ENCODE data around the gene L3MBTL3.

The L3MBTL3 gene

DNA sequence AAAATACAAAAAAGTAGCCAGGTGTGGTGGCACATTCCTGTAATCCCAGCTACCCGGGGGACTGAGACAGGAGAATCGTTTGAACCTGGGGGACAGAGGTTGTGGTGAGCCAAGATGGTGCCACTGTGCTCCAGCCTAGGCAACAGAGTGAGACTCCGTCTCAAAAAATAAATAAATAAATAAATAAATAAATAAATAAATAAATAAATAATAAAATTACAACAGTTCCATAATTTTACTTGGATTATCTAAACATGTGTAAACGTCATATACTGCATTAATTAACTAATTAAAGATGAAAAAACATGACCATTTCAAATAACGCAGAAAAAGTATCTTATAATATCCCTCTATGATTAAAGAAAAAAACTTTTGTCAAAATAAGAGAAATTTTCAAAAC lies 138.5 kb downstream of the L3MBTL3 start:
- no peak overlapping the region for H3K4me3 ChIP-seq (ENCODE audit: insufficient read depth, low read length, poor library complexity, severe bottlenecking)
- no peaks in the 10 kb centered on the region for H3K79me2 ChIP-seq (ENCODE audit: insufficient read depth, low read length)
- TF ChIP-seq, protein P1, sequence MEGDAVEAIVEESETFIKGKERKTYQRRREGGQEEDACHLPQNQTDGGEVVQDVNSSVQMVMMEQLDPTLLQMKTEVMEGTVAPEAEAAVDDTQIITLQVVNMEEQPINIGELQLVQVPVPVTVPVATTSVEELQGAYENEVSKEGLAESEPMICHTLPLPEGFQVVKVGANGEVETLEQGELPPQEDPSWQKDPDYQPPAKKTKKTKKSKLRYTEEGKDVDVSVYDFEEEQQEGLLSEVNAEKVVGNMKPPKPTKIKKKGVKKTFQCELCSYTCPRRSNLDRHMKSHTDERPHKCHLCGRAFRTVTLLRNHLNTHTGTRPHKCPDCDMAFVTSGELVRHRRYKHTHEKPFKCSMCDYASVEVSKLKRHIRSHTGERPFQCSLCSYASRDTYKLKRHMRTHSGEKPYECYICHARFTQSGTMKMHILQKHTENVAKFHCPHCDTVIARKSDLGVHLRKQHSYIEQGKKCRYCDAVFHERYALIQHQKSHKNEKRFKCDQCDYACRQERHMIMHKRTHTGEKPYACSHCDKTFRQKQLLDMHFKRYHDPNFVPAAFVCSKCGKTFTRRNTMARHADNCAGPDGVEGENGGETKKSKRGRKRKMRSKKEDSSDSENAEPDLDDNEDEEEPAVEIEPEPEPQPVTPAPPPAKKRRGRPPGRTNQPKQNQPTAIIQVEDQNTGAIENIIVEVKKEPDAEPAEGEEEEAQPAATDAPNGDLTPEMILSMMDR (IDR thresholded peaks at IDR 0.05; ENCODE audit: insufficient read depth, low read length, poor library complexity, severe bottlenecking), result no peak
- no peak for TF ChIP-seq EZH2phosphoT487 (conservative IDR thresholded peaks at IDR 0.05; ENCODE audit: low read length)
- no peaks in the 10 kb centered on the region for H3K36me3 ChIP-seq (ENCODE audit: low read length)
- no peak overlapping the region for H3K9ac ChIP-seq (ENCODE audit: low read length)
- no peaks in the 10 kb centered on the region for H3K27me3 ChIP-seq (ENCODE audit: low read length)
- no peak overlapping the region for H2AFZ ChIP-seq (ENCODE audit: low read depth, low read length, severe bottlenecking)
- H3K9me3 ChIP-seq (ENCODE audit: insufficient read depth, low read length), result no peaks in the 10 kb centered on the region
- no peak overlapping the region for H3K4me2 ChIP-seq (ENCODE audit: low read depth, low read length, poor library complexity, severe bottlenecking)
- no peaks in the 10 kb centered on the region for H4K20me1 ChIP-seq (ENCODE audit: low read depth, low read length)
- no peaks in the 10 kb centered on the region for H3K9me2 ChIP-seq (replicated peaks; ENCODE audit: insufficient read depth, low read length)
- no peaks in the 10 kb centered on the region for H3F3A ChIP-seq (ENCODE audit: insufficient read depth)
- no peak overlapping the region for H3K27ac ChIP-seq (ENCODE audit: low read depth, low read length)

DNA sequence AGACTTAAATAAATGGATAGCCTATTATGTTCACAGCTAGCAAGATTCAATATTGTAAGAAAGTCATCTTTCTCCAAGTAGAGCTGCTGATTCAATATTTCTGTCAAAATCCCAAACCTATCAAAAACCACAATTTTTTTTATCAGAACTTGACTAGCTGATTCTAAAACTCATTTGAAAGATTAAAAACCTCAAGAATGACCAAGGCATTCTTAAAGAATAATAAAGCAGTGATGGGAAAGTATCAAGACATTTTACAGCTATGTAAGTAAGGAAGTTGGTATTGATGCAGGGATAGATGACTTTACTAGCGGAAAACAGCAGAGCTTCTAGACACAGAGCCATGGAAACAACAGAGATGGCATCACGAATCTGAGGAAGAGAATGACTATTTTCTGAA lies 139.7 kb downstream of the L3MBTL3 start:
- no peak overlapping the region for H3K4me3 ChIP-seq (ENCODE audit: insufficient read depth, low read length, poor library complexity, severe bottlenecking)
- no peaks in the 10 kb centered on the region for H3K27me3 ChIP-seq (ENCODE audit: low read length)
- TF ChIP-seq EZH2phosphoT487 (conservative IDR thresholded peaks at IDR 0.05; ENCODE audit: low read length), result no peak
- TF ChIP-seq, protein P1 (IDR thresholded peaks at IDR 0.05; ENCODE audit: insufficient read depth, low read length, poor library complexity, severe bottlenecking), result no peak
- no peak overlapping the region for H3K9ac ChIP-seq (ENCODE audit: low read length)
- no peaks in the 10 kb centered on the region for H3K79me2 ChIP-seq (ENCODE audit: insufficient read depth, low read length)
- H3K9me3 ChIP-seq (ENCODE audit: insufficient read depth, low read length), result no peaks in the 10 kb centered on the region
- H2AFZ ChIP-seq (ENCODE audit: low read depth, low read length, severe bottlenecking), result no peak overlapping the region
- no peak overlapping the region for H3K27ac ChIP-seq (ENCODE audit: low read depth, low read length)
- H3K36me3 ChIP-seq (ENCODE audit: low read length), result no peaks in the 10 kb centered on the region
- no peak overlapping the region for H3K4me2 ChIP-seq (ENCODE audit: low read depth, low read length, poor library complexity, severe bottlenecking)
- H4K20me1 ChIP-seq (ENCODE audit: low read depth, low read length), result no peaks in the 10 kb centered on the region
- H3K9me2 ChIP-seq (replicated peaks; ENCODE audit: insufficient read depth, low read length), result no peaks in the 10 kb centered on the region
- no peaks in the 10 kb centered on the region for H3F3A ChIP-seq (ENCODE audit: insufficient read depth)

DNA sequence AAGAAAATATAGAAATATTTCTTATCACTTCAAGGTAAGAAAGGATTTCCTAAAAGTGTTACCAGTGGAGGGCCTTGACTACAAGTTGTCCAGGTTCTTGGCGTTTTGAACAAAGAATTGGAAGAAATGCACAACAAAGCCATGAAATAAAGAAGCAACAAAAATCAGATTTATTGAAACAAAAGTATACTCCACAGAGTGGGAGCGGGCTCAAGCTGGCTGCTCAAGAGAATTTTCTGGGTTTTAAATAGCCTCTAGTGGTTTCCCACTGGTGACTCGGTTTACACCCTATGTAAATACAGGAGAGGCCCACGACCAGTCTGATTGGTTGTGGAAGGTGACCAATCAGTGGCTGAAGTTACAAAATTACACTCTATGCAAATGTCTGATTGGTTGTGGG lies 140.2 kb downstream of the L3MBTL3 start:
- H3K79me2 ChIP-seq (ENCODE audit: insufficient read depth, low read length), result no peaks in the 10 kb centered on the region
- no peaks in the 10 kb centered on the region for H3K9me3 ChIP-seq (ENCODE audit: insufficient read depth, low read length)
- no peak overlapping the region for H3K4me3 ChIP-seq (ENCODE audit: insufficient read depth, low read length, poor library complexity, severe bottlenecking)
- TF ChIP-seq, protein P1 (IDR thresholded peaks at IDR 0.05; ENCODE audit: insufficient read depth, low read length, poor library complexity, severe bottlenecking), result no peak
- TF ChIP-seq EZH2phosphoT487 (conservative IDR thresholded peaks at IDR 0.05; ENCODE audit: low read length), result no peak
- H3K4me2 ChIP-seq (ENCODE audit: low read depth, low read length, poor library complexity, severe bottlenecking), result no peak overlapping the region
- no peaks in the 10 kb centered on the region for H3F3A ChIP-seq (ENCODE audit: insufficient read depth)
- no peak overlapping the region for H2AFZ ChIP-seq (ENCODE audit: low read depth, low read length, severe bottlenecking)
- H3K27ac ChIP-seq (ENCODE audit: low read depth, low read length), result no peak overlapping the region
- H4K20me1 ChIP-seq (ENCODE audit: low read depth, low read length), result no peaks in the 10 kb centered on the region
- no peak overlapping the region for H3K9ac ChIP-seq (ENCODE audit: low read length)
- H3K27me3 ChIP-seq (ENCODE audit: low read length), result no peaks in the 10 kb centered on the region
- H3K36me3 ChIP-seq (ENCODE audit: low read length), result no peaks in the 10 kb centered on the region
- H3K9me2 ChIP-seq (replicated peaks; ENCODE audit: insufficient read depth, low read length), result no peaks in the 10 kb centered on the region

Data from SU-DHL-6 (cell line).